NCI-H460 (cell line): ENCODE measurements around the gene OTOP3. TPM values are rescaled to one million over a fixed set of nuclear protein-coding genes. Genes with fewer than 3 reads are reported as not detected.
"Not testable (repeated sequence)": the region's sequence is repeated elsewhere in the genome, so short reads cannot be mapped to it uniquely, and the experiment has no call there.

Source experiments
- DNase-seq: peaks from one replicate; pipeline ENCODE4 v3.0.0-alpha.2; 2016; ENCODE audit warnings: low read depth; ENCODE audit errors: extremely low read depth
- polyA plus RNA-seq: library from polyadenylated mRNA; depleted of rRNA; stranded (reverse); fragments of >200 nt; gene quantifications from 2 replicates; pipeline ENCODE4 v1.2.3, GENCODE V29; 2014; cell fraction: nucleus; rRNA removed
- total RNA-seq: library from RNA; depleted of rRNA; stranded (reverse); fragments of >200 nt; shearing (Covaris generic); gene quantifications from 2 replicates; pipeline ENCODE4 v1.2.3, GENCODE V29; 2014; rRNA removed

Gene OTOP3, protein sequence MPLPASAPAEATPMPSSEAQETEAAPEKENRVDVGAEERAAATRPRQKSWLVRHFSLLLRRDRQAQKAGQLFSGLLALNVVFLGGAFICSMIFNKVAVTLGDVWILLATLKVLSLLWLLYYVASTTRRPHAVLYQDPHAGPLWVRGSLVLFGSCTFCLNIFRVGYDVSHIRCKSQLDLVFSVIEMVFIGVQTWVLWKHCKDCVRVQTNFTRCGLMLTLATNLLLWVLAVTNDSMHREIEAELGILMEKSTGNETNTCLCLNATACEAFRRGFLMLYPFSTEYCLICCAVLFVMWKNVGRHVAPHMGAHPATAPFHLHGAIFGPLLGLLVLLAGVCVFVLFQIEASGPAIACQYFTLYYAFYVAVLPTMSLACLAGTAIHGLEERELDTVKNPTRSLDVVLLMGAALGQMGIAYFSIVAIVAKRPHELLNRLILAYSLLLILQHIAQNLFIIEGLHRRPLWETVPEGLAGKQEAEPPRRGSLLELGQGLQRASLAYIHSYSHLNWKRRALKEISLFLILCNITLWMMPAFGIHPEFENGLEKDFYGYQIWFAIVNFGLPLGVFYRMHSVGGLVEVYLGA
- not detected in 2 replicates for total RNA-seq
- polyA plus RNA-seq = not detected in 2 replicates

- no peak for DNase-seq
These were observed at the start of gene OTOP3 for GRCh38 chr17:74935585-74936469. Gene OTOP3 (plus strand): TSS chr17:74935898. CDS start chr17:74935922, 24 bp downstream.

GRCh38 chr17:74888469-74888868 is 47.2 kb upstream of the OTOP3 start:
- no peak for DNase-seq

- DNase-seq = no peak
These were observed 45.1 kb upstream of the OTOP3 start for GRCh38 chr17:74890554-74890953.

DNA sequence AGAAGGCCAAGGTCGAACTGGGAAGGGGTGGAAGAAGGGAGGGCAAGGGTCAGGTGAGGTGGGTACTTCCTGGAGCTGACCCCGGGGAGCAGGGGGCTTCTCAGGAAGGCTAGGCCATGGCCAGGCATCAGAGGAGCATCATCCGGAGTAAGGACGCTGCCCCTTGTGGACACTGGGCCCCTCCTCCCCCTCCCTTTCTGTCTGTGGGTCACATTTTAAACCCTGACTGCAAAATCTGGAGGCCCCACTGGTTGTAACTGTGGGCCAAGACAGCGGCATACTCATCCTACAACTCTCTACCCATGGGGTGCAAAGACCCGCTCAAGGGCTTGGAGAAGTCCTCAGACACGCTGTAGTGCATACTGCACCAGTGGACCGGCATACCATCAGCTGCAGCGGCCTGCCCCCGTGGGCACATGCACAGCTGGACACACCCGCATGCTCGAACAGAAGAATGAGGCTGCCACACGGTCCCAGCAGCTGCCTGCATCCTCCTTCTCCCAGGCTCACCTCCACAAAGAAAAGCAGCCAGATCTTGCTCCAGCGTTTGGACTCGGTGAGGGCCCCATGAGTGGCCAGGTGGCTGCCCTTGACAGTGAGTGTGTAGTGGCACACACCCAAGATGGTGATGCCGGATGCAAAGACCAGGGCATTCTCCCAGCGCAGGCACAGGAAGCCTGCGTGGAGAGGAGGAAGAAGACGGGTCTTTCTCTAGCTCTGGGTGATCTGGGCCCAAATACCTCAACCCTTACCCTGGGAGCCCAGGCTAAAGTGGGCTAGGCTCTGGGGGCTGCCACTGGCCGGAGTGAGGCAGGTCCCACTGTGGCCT is 43.5 kb upstream of the OTOP3 start:
- DNase-seq = no peak

DNA sequence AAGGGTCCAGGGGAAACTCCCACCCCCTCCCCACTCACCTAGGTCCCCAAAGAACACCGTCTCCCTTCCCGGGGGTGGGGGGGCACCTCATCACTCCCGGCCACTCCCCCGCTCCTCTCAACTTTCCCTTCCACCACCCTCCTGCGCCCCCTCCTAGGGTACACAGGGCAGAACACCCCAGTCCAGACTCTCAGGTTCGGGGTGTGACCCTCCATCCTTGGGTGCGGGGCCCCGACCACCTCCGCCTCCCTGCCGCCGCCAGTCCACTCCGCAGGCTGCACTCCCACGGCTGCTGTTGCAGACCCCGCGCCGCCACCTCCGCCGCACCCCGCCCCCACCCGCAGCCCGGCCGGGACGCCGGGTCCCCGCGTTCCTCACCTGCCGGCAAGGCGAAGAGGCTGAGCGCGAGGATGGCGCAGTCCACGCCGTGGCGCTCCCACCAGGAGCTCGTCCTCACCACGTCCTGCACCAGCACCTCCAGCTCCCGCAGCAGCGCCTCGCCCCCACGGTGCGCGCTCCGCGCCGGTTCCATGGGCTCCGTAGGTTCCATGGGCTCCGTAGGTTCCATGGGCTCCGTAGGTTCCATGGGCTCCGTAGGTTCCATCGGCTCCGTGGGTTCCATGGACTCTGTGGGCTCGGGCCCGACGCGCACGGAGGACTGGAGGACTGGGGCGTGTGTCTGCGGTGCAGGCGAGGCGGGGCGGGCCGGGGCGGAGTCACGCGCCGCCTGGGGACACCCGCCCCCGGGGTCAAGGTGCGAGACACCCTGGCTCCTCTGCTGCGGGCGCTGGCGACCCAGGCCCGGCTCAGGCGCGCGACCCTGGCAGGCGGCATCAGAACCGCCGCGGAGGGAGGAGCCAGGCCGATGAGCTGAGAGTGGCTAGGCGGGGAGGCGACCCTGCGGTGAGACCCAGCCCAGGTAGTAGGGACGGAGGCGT is 42.5 kb upstream of the OTOP3 start, which contains the start of gene FADS6:
FADS6 (minus strand) TSS at position 660 of the 938 bp plus-strand sequence; CDS start at position 622, 38 bp downstream.
- DNase-seq = no peak

DNA sequence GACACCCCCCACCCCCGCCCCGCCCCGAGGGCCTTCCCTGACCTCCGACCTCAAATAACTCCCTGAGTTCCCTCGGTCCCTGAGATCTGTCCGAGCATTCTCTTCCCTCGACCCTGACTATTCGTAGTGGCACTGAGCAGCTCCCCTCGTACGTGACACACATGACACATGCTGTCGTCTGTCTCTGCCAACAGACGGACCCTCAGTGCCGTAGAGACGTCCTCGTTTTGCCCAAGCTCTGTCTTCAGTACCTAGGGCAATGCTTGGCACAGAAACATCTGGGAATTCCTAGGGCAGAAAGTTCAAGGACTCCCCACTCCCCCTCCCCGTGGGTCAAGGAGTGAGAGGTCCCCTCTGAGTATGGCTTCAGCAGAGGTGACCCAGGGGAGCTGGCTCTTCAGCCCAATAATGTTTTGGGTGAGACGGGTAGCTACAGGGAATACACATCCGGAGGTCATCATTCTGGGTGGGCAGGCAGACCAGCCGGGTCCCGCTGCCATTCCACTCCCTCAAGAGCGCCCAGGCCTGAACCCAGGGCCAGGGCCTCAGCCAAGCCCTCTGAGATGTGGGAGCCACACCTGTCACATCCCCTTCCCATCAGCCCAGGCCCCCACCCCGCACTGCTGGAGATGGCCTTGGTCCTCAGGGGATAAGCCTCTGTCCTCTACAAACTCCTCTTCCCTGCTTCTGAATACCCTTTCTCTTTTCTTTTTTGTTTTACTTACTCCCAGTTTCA is 41.6 kb upstream of the OTOP3 start:
- no peak for DNase-seq

DNA sequence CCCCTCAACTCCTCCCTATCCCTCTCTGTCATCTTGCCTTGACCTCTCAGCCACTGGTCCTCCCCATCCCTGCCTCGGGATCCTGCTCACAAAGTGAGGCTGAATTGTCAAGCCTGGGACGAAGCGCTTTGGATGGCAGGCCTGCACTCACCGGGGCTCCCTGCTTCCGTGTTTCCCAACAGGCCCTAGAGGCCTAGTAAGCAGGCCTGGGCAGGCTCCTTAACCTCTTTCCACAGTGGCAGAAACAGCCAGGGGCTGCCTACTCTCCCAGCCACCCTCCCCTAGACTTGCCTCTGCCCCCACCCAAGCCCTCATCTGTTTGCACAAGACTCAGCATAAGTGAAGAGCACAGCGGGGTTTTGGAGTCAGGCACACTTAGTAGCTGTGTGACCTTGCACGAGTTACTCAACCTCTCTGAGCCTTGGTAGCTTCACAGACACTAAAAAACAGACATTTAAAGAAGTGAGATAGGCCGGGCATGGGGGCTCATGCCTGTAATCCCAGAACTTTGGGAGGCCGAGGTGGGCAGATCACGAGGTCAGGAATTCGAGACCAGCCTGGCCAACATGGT is 37.2 kb upstream of the OTOP3 start:
- no peak for DNase-seq

DNA sequence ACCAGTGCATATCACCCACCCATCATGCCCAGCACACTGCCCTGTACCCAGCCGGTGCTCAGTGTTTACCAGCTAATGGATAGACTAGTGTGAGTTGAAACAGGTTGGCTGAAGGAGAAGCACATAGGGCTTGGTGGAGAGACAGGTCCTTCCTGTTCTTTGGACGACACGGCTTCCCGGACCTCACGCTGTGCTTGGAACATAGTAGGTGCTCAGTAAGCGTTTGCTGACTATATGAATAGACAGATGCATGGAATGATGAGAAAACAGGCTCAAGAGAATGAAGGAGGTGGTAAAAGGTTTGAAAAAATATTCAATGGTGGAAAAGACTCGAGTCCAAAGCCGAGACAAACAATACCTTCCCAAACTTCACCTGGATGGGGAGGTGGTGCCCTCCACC is 35.5 kb upstream of the OTOP3 start:
- no peak for DNase-seq

- DNase-seq = no peak
These were observed 34.2 kb upstream of the OTOP3 start for GRCh38 chr17:74901353-74902135.

GRCh38 chr17:74903034-74903433 is 32.7 kb upstream of the OTOP3 start:
- DNase-seq = no peak

GRCh38 chr17:74903671-74904070 is 32.0 kb upstream of the OTOP3 start:
- DNase-seq = no peak

DNA sequence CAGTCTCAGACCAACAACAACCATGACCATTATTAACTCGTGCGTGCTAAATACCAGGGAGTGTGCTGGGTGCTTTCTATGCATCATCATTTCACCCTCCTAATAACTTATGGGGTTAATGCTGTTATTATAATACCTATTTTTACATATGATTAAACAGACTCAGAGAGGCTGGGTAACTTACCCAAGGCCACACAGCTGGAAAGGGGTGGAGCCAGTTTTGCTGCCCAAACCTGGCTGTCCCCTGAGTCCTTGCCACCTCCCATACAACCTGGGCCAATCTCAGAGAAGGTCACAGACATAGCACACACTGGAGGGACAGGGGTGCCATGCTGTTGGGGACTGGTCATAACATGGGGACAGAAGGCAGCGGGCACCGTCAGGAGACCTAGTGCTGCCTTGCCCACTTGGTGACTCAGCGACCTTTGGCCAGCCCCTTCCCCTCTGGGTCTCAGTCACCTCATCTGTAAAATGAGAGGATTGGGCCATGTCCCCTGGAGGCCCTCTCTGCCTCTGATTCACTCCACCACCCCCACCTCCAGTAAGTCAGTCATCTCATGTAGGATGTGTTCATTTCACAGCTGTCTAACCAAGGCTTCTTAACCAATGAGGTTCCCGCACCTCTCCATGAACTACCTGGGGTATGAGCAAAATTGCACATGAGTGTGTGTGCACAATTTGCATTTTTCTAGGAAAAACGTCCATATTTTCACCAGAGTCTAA is 30.9 kb upstream of the OTOP3 start:
- DNase-seq = no peak

DNA sequence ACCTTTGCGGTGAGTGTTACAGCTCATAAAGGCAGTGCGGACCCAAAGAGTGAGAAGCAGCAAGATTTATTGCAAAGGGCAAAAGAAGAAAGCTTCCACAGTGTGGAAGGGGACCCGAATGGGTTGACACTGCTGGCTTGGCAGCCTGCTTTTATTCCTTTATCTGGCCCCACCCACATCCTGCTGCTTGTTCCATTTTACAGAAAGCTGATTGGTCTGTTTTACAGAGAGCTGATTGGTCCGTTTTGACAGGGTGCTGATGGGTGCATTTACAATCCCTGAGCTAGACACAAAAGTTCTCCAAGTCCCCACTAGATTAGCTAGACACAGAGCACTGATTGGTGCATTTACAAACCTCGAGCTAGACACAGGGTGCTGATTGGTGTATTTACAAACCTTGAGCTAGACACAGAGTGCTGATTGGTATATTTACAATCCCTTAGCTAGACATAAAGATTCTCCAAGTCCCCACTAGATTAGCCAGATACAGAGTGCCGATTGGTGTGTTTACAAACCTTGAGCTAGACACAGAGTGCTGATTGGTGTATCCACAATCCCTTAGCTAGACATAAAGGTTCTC is 29.4 kb upstream of the OTOP3 start:
- not testable (repeated sequence) for DNase-seq

DNA sequence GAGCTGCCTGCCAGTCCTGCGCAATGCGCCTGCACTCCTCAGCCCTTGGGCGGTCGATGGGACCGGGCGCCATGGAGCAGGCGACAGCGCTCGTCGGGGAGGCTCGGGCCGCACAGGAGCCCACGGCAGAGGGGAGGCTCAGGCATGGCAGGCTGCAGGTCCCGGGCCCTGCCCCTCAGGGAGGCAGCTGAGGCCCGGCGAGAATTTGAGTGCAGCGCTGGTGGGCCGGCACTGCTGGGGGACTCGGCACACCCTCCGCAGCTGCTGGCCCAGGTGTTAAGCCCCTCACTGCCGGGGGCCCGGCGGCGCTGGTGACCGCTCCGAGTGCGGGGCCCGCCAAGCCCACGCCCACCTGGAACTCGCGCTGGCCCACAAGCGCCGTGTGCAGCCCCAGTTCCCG is 28.7 kb upstream of the OTOP3 start:
- no peak for DNase-seq

DNA sequence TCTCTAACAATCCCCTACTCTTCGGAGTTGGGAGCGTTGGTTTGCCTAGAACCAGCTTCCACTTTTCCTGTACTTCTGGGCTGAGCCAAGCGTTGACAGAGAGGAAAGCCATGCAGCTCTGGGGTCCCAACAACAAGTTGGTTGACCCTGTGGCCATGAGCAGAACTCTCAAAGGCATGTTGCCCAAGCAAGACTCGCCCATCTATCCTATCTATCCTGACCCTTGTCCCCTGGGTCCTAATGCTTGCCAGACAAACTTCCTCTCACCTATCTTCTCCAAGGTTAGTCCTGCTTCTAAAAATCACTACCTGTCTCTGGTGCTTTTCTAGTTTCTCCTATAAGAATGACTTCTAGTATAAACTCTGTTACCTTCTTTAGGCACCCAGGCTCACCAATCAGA is 26.6 kb upstream of the OTOP3 start:
- not testable (repeated sequence) for DNase-seq

DNA sequence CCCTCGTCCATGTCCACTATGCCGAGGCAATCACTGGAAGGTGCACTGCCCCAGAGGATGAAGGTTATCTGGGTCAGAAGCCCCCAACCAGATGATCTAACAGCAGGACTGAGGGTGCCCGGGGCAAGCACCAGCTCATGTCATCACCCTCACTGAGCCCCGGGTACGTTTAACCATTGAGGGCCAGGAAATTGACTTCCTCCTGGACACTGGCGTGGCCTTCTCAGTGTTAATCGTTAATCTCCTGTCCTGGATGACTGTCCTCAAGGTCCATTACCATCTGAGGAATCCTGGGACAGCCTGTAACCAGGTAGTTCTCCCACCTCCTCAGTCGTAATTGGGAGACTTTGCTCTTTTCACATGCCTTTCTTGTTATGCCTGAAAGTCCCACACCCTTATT is 24.3 kb upstream of the OTOP3 start:
- not testable (repeated sequence) for DNase-seq
